Epithelial cell of esophagus (primary cell): Measurements from ENCODE around the gene CASS4.

Experiments used
- DNase-seq: peaks from one replicate; pipeline ENCODE4 v3.0.0; 2010; ENCODE audit warnings: low read depth
- H3K4me3 ChIP-seq: 2 replicates; pipeline ENCODE4 v1.5.1; 2011; ENCODE audit warnings: mild to moderate bottlenecking, low read length, control low read depth
- CTCF ChIP-seq: IDR thresholded peaks from 2 replicates; pipeline ENCODE4 v1.5.1; 2011; ENCODE audit warnings: low read depth, mild to moderate bottlenecking, low read length, control low read depth, inconsistent platforms; ENCODE audit not compliant: insufficient read depth; ENCODE audit errors: missing control alignments

CASS4 gene

DNA sequence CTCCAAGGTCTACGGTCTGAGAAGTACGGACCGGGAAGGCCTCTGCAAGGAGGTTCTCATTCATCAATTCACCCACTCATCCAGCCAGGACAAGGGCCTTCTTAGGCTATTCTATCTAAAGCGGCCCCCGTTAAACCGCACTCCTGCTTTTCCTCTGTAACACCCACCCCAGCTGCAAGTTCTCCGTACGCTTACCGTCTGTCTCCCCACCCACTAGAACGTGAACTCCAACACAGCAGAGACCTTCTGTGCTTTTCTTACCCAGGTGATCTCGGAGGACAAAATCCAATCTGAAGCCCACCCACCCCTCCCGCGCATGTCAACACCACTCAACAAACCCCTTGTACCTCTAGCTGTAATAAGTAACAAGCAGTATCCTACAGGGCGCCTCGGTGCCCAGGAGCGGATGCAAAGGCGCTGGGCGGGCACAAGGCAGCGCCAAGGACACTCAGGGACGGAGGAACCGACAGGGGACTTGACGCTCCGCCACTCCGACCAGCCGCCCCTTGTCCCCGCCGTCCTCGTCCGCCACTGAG is 20.4 kb upstream of the CASS4 start:
- no peak for DNase-seq
- no peak for TF ChIP-seq CTCF
- peak overlapping the region; percentile 96 for H3K4me3 ChIP-seq

DNA sequence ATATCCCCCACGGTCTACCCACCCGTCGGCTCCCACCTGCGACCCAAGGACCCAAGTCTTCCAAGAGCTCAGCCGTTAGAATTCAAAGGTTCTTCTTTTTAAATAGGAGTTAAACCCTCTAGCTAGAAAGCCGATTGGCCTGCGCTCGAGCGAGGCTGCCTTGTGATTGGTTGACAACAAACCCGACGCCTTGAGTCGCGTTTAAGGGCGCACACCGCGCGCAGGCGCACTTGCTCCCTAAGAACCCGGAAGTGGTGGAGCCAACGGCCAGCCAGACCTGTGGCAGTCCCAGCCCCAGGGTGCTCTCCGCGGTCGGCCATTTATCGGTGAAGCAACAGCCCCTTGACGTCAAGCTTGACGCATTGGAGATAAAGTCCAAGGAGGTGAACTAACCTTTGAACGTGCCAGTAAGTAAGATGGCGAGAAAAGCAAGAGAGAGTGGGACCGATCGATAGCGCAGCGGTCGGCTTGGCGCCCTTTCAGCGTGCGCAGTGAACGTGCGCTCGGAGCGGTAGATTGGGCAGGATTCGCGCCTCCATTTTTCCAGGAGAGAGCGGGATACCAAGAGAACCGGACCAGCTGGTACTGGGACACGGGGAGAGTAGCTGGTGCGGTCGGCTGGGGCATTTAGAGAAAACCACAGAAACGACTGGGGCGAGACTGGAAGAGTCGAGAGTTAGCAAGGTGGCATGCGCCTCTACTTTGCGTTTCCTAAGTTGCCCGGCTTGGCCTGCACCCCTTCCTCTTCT is 19.8 kb upstream of the CASS4 start, which contains the start of the genes AURKA and CSTF1:
TSS of gene AURKA (minus strand) at position 84 of the 749 bp plus-strand sequence. CDS start 4,018 bp downstream, outside the sequence.
TSS of gene CSTF1 (plus strand) at position 514 of the 749 bp plus-strand sequence. CDS start 2,908 bp downstream, outside the sequence.
- TF ChIP-seq CTCF = no peak
- peak; percentile 100 for DNase-seq
- peak within 1 kb of the TSS; percentile 96 for H3K4me3 ChIP-seq

DNA sequence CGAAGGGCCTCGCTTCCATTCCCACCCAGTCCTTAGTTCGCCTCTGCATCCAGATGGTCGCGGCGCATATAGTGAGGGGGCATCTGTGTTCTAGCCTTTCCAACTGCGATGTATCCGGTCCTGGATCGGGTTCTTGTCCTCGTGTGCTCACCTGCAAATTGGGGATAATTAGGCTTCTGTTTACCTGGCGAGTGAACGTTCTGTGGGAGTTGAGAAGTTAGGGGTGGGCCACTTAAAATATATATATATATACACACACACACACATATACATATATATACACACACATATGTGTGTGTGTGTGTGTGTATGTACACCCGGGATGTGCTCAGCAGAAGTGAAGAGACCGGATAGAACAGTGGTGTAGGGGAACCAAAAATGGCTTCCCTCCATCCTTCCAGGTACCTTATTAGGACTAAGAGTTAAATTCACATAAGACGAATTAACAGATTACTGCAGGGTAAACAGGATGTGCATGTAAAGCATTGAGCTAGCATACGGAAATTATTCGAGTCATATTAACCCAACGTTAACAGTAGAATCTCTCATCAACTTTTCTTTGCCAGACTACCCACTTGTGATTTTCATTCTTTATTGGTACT is 19.1 kb upstream of the CASS4 start:
- H3K4me3 ChIP-seq = peak overlapping the region; percentile 96
- DNase-seq = peak; percentile 8
- TF ChIP-seq CTCF = no peak

GRCh38 chr20:56393653-56394052 is 18.4 kb upstream of the CASS4 start:
- H3K4me3 ChIP-seq = peak overlapping the region; percentile 96
- TF ChIP-seq CTCF = no peak
- DNase-seq = no peak

- H3K4me3 ChIP-seq = no peak overlapping the region
- no peak for TF ChIP-seq CTCF
- no peak for DNase-seq
Observed at GRCh38 chr20:56395166-56395565, 16.9 kb upstream of the CASS4 start.

DNA sequence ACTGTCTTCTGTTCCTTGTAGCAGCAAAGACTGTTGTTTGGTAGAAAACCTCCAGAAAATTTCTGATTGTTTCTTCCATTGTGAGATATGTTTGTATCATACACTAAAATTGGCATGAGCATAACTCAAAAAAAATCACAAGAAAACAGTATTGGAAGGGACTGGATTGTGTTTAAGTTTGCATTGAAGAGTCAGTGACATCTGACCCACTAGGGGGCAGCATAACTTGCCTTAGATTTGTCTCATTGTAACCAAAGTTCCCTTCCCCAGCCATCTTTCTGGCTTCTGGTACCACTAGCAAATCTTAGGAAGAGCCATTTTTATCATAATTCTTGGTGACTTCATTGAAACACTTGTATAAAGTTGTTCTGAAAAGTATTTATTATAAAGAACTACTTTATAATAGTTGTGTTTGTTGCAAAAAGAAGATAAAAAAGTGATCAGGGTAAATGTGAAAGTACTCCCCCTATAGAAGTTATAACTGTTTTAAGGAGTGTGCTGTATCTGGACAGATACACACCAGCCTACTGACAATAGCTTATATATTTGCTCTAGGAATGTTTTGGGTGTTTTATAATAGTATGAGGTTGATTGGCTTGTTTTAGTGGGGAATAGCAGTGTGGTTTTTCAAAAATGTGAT is 11.9 kb upstream of the CASS4 start:
- DNase-seq = peak; percentile 71
- TF ChIP-seq CTCF = peak; percentile 82
- H3K4me3 ChIP-seq = no peak overlapping the region
